HEK293 (cell line): ENCODE data around the gene IKZF2.

Source experiments
- CTCF ChIA-PET: fragments of 350-600 bp; formaldehyde crosslinking; extraction: SDS; loops from one replicate; lab custom pipeline; 2021; ENCODE audit warnings: antibody characterized with exemption; lab: Yijun Ruan, JAX
- POLR2A ChIA-PET: fragments of 300-600 bp; formaldehyde crosslinking; extraction: SDS; loops from one replicate; lab custom pipeline; 2020; ENCODE audit warnings: antibody characterized with exemption, inconsistent platforms; lab: Yijun Ruan, JAX
- H3K27ac ChIP-seq: fragments of 200-500 bp; sonication (Bioruptor generic); 2 replicates; pipeline ENCODE4 v1.5.1; 2014; ENCODE audit warnings: low read depth, low read length, control low read depth, inconsistent platforms; ENCODE audit errors: extremely low read depth
- H3K36me3 ChIP-seq, 2 experiments: fragments of 200-500 bp in 1 of 2; sonication (Bioruptor generic) in 1 of 2; 1 replicate in 1 of 2; 2 replicates in 1 of 2; pipeline ENCODE4 v1.5.1; 2014 to 2017; ENCODE audit warnings: inconsistent platforms in 2 of 2, low read length in 2 of 2; ENCODE audit not compliant: control insufficient read depth in 2 of 2, insufficient read depth in 1 of 2
- H3K4me1 ChIP-seq: fragments of 200-500 bp; sonication (Bioruptor generic); 2 replicates; pipeline ENCODE4 v1.5.1; 2014; ENCODE audit warnings: mild to moderate bottlenecking, low read length, inconsistent platforms; ENCODE audit not compliant: control insufficient read depth, insufficient read depth
- H3K4me3 ChIP-seq: 2 replicates; pipeline ENCODE4 v1.5.1; 2011; ENCODE audit warnings: low read depth, mild to moderate bottlenecking, control low read depth, low read length, moderate library complexity
- H3K9me3 ChIP-seq: fragments of 200-500 bp; sonication (Bioruptor generic); 2 replicates; pipeline ENCODE4 v1.5.1; 2014; ENCODE audit warnings: low read depth, low read length, inconsistent platforms; ENCODE audit not compliant: control insufficient read depth, insufficient read depth
- MYNN ChIP-seq: fragments of 450-650 bp; formaldehyde crosslinking; IDR thresholded peaks from 2 replicates; pipeline ENCODE4 v1.5.1; 2016; ENCODE audit warnings: missing biosample characterization, missing genetic modification characterization, borderline replicate concordance
- PRDM4 ChIP-seq: fragments of 450-650 bp; formaldehyde crosslinking; IDR thresholded peaks from 2 replicates; pipeline ENCODE4 v1.5.1; 2017; ENCODE audit warnings: missing biosample characterization, missing genetic modification characterization
- PRDM6 ChIP-seq: fragments of 450-650 bp; formaldehyde crosslinking; IDR thresholded peaks from 2 replicates; pipeline ENCODE4 v1.5.1; 2017; ENCODE audit warnings: missing biosample characterization, missing genetic modification characterization
- RBAK ChIP-seq: fragments of 450-650 bp; formaldehyde crosslinking; IDR thresholded peaks from 2 replicates; pipeline ENCODE4 v1.5.1; 2016; ENCODE audit warnings: missing biosample characterization, missing genetic modification characterization
- SP2 ChIP-seq: fragments of 450-650 bp; formaldehyde crosslinking; IDR thresholded peaks from 2 replicates; pipeline ENCODE4 v1.5.1; 2016; ENCODE audit warnings: missing biosample characterization, missing genetic modification characterization
- TSHZ1 ChIP-seq: fragments of 450-650 bp; formaldehyde crosslinking; IDR thresholded peaks from 2 replicates; pipeline ENCODE4 v1.5.1; 2016; ENCODE audit warnings: missing biosample characterization, missing genetic modification characterization, borderline replicate concordance
- YY1 ChIP-seq: fragments of 450-650 bp; formaldehyde crosslinking; IDR thresholded peaks from 2 replicates; pipeline ENCODE4 v1.5.1; 2018; ENCODE audit warnings: missing biosample characterization, missing genetic modification characterization
- YY2 ChIP-seq: fragments of 450-650 bp; formaldehyde crosslinking; IDR thresholded peaks from 2 replicates; pipeline ENCODE4 v1.5.1; 2016; ENCODE audit warnings: missing biosample characterization, missing genetic modification characterization
- ZBTB6 ChIP-seq: fragments of 450-650 bp; formaldehyde crosslinking; IDR thresholded peaks from 2 replicates; pipeline ENCODE4 v1.5.1; 2017; ENCODE audit warnings: missing biosample characterization, missing genetic modification characterization
- ZBTB8A ChIP-seq: fragments of 450-650 bp; formaldehyde crosslinking; IDR thresholded peaks from 2 replicates; pipeline ENCODE4 v1.5.1; 2016; ENCODE audit warnings: missing biosample characterization, missing genetic modification characterization
- ZFHX2 ChIP-seq: fragments of 450-650 bp; formaldehyde crosslinking; conservative IDR thresholded peaks from 2 replicates; pipeline ENCODE4 v1.5.1; 2016; ENCODE audit warnings: missing biosample characterization, missing genetic modification characterization
- ZFP69B ChIP-seq: fragments of 450-650 bp; formaldehyde crosslinking; IDR thresholded peaks from 2 replicates; pipeline ENCODE4 v1.5.1; 2016; ENCODE audit warnings: missing biosample characterization, missing genetic modification characterization
- ZNF133 ChIP-seq: fragments of 450-650 bp; formaldehyde crosslinking; IDR thresholded peaks from 2 replicates; pipeline ENCODE4 v1.5.1; 2016; ENCODE audit warnings: missing biosample characterization, missing genetic modification characterization
- ZNF140 ChIP-seq: fragments of 450-650 bp; formaldehyde crosslinking; IDR thresholded peaks from 2 replicates; pipeline ENCODE4 v1.5.1; 2016; ENCODE audit warnings: missing biosample characterization, missing genetic modification characterization
- ZNF146 ChIP-seq: fragments of 450-650 bp; formaldehyde crosslinking; IDR thresholded peaks from 2 replicates; pipeline ENCODE4 v1.5.1; 2016; ENCODE audit warnings: missing biosample characterization, missing genetic modification characterization
- ZNF155 ChIP-seq: fragments of 450-650 bp; formaldehyde crosslinking; IDR thresholded peaks from 2 replicates; pipeline ENCODE4 v1.5.1; 2016; ENCODE audit warnings: missing biosample characterization, missing genetic modification characterization
- ZNF223 ChIP-seq: fragments of 450-650 bp; formaldehyde crosslinking; IDR thresholded peaks from 2 replicates; pipeline ENCODE4 v1.5.1; 2016; ENCODE audit warnings: missing biosample characterization, missing genetic modification characterization
- ZNF350 ChIP-seq: fragments of 450-650 bp; formaldehyde crosslinking; IDR thresholded peaks from 2 replicates; pipeline ENCODE4 v1.5.0; 2017; ENCODE audit warnings: missing biosample characterization, mild to moderate bottlenecking, missing genetic modification characterization
- ZNF391 ChIP-seq: fragments of 450-650 bp; formaldehyde crosslinking; IDR thresholded peaks from 2 replicates; pipeline ENCODE4 v1.5.1; 2016; ENCODE audit warnings: low read depth, missing biosample characterization, missing genetic modification characterization, borderline replicate concordance
- ZNF394 ChIP-seq: fragments of 450-650 bp; formaldehyde crosslinking; IDR thresholded peaks from 2 replicates; pipeline ENCODE4 v1.5.1; 2016; ENCODE audit warnings: missing biosample characterization, missing genetic modification characterization, mild to moderate bottlenecking, moderate library complexity, borderline replicate concordance
- ZNF488 ChIP-seq: fragments of 450-650 bp; formaldehyde crosslinking; IDR thresholded peaks from 2 replicates; pipeline ENCODE4 v1.5.1; 2016; ENCODE audit warnings: missing biosample characterization, missing genetic modification characterization
- ZNF501 ChIP-seq: fragments of 450-650 bp; formaldehyde crosslinking; IDR thresholded peaks from 2 replicates; pipeline ENCODE4 v1.5.1; 2016; ENCODE audit warnings: missing biosample characterization, missing genetic modification characterization
- ZNF514 ChIP-seq: fragments of 450-650 bp; formaldehyde crosslinking; IDR thresholded peaks from 2 replicates; pipeline ENCODE4 v1.5.1; 2016; ENCODE audit warnings: missing biosample characterization, missing genetic modification characterization
- ZNF596 ChIP-seq: fragments of 450-650 bp; IDR thresholded peaks from 2 replicates; pipeline ENCODE4 v1.5.0; 2018; ENCODE audit warnings: missing biosample characterization, mild to moderate bottlenecking, missing genetic modification characterization, moderate library complexity

IKZF2 gene

GRCh38 chr2:212984129-212984528 is 167.3 kb downstream of the IKZF2 start:
- Histone ChIP-seq H3K36me3 (no peaks in the 10 kb centered on the region), H3K9me3 (no peaks in the 10 kb centered on the region), H3K4me3 (no peak overlapping the region), H3K4me1 (peaks cover 13% of the 10 kb centered on the region), H3K27ac (no peak overlapping the region)
- TF ChIP-seq ZNF514 (tag by site-specific recombination) (no peak), MYNN (no peak), RBAK (tag by site-specific recombination) (no peak), SP2 (tag by site-specific recombination) (no peak), ZNF394 (tag by site-specific recombination) (no peak), PRDM6 (tag by site-specific recombination) (no peak), ZNF501 (tag by site-specific recombination) (no peak), ZBTB6 (tag by site-specific recombination) (no peak)
- ChIA-PET POLR2A (no interaction called here), CTCF (no interaction called here)

- H3K27ac ChIP-seq: no peak overlapping the region
- TF ChIP-seq TSHZ1 (tag by site-specific recombination): no peak
- no peak for TF ChIP-seq ZNF488
- no peak for TF ChIP-seq ZNF140
- TF ChIP-seq ZNF133: no peak
- no peak for TF ChIP-seq YY1 (tag by site-specific recombination)
- no peak for TF ChIP-seq ZNF146 (tag by site-specific recombination)
- no peak for TF ChIP-seq ZNF155 (tag by site-specific recombination)
- no peak for TF ChIP-seq ZNF596 (tag by site-specific recombination)
- TF ChIP-seq ZNF391 (tag by site-specific recombination): no peak
- no peak for TF ChIP-seq ZBTB8A (tag by site-specific recombination)
- no peak for TF ChIP-seq PRDM4 (tag by site-specific recombination)
- no peak for TF ChIP-seq ZFHX2 (tag by site-specific recombination)
- TF ChIP-seq ZNF223 (tag by site-specific recombination): no peak
- TF ChIP-seq YY2 (tag by site-specific recombination): no peak
- TF ChIP-seq ZFP69B (tag by site-specific recombination): no peak
- TF ChIP-seq ZNF350: no peak
- no peak overlapping the region for H3K4me3 ChIP-seq
- H3K36me3 ChIP-seq: no peaks in the 10 kb centered on the region
- ChIA-PET CTCF (interaction anchor here (0.6 to 0.7 kb wide), 2 partner anchors 11 to 229 kb away, joined by 3 read pairs; no protein-coding TSS in a partner anchor), POLR2A (no interaction called here)
- H3K9me3 ChIP-seq: no peaks in the 10 kb centered on the region
- peaks cover 15% of the 10 kb centered on the region for H3K4me1 ChIP-seq
Observed at GRCh38 chr2:212979799-212980198, 171.6 kb downstream of the IKZF2 start.
